ENCODE results near the gene RGL3. TPM values are rescaled to one million over a fixed set of nuclear protein-coding genes. Genes with fewer than 3 reads are reported as not detected.

The RGL3 gene
- total and polyA plus RNA-seq, 9 of the 15 experiments (the other 6 are each of a cell fraction or from before 2014, with no cell fraction given) = 0.12 to 0.61 (median 0.32) TPM; not detected in 4

DNA sequence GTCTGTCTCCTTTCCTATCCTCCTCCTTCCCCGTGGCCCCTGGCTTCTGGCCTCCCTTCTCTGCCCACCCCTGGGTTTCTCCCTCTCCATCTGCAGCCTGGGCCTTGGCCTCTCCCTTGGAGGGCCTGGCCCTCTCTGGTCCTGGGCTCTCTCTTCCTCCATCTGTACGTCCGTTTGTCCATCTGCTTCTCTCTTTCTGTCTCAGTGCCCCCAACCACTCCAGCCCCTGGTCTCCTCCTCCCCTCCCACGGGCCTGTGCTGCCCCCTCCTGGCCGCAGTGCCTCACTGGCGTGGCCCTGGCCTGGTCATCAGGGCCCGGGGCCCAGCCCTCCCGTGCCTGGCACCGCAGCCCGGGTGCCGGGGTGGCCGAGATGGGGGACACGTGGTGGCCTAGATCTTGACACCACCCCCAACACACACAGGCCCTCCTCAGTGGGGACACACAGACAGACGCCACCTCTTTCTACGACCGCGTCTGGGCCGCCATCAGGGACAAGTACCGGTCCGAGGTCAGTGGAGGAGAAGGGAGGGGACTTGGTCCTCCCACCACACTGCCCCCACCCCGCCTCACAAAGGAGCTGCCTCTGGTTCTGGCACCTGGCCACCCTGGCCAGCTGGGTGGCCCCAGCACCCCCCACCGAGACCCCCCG, 27.7 kb upstream of the RGL3 start (continued):
- TF ChIP-seq NFIC (IDR thresholded peaks at IDR 0.05) = 0 out of 2 replicates have a peak, but pooled peaks have one; percentile 30
- peak; percentile 7; the same call in 1 of the 2 replicates for TF ChIP-seq BHLHE40 (IDR thresholded peaks at IDR 0.05; ENCODE audit: low read length)
- no peak for TF ChIP-seq ELF2 (CRISPR knock-in tag; IDR thresholded peaks at IDR 0.05)
- TF ChIP-seq, protein P1, sequence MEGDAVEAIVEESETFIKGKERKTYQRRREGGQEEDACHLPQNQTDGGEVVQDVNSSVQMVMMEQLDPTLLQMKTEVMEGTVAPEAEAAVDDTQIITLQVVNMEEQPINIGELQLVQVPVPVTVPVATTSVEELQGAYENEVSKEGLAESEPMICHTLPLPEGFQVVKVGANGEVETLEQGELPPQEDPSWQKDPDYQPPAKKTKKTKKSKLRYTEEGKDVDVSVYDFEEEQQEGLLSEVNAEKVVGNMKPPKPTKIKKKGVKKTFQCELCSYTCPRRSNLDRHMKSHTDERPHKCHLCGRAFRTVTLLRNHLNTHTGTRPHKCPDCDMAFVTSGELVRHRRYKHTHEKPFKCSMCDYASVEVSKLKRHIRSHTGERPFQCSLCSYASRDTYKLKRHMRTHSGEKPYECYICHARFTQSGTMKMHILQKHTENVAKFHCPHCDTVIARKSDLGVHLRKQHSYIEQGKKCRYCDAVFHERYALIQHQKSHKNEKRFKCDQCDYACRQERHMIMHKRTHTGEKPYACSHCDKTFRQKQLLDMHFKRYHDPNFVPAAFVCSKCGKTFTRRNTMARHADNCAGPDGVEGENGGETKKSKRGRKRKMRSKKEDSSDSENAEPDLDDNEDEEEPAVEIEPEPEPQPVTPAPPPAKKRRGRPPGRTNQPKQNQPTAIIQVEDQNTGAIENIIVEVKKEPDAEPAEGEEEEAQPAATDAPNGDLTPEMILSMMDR (IDR thresholded peaks at IDR 0.05 in 2 of 3, conservative IDR thresholded peaks at IDR 0.05 in 1 of 3; ENCODE audit: insufficient read depth in 2 of 3, low read depth in 1 of 3, low read length in 3 of 3) = peak; percentile 81 to 86 (median 86)
- TF ChIP-seq RBM17 (IDR thresholded peaks at IDR 0.05; ENCODE audit: borderline replicate concordance, low read depth, low read length) = no peak
- TF ChIP-seq, protein P2, sequence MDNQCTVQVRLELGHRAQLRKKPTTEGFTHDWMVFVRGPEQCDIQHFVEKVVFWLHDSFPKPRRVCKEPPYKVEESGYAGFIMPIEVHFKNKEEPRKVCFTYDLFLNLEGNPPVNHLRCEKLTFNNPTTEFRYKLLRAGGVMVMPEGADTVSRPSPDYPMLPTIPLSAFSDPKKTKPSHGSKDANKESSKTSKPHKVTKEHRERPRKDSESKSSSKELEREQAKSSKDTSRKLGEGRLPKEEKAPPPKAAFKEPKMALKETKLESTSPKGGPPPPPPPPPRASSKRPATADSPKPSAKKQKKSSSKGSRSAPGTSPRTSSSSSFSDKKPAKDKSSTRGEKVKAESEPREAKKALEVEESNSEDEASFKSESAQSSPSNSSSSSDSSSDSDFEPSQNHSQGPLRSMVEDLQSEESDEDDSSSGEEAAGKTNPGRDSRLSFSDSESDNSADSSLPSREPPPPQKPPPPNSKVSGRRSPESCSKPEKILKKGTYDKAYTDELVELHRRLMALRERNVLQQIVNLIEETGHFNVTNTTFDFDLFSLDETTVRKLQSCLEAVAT (IDR thresholded peaks at IDR 0.05) = peak in 1 of 2 experiments; percentile 30; a peak in 1 of 4 replicates
- TF ChIP-seq, protein P3, sequence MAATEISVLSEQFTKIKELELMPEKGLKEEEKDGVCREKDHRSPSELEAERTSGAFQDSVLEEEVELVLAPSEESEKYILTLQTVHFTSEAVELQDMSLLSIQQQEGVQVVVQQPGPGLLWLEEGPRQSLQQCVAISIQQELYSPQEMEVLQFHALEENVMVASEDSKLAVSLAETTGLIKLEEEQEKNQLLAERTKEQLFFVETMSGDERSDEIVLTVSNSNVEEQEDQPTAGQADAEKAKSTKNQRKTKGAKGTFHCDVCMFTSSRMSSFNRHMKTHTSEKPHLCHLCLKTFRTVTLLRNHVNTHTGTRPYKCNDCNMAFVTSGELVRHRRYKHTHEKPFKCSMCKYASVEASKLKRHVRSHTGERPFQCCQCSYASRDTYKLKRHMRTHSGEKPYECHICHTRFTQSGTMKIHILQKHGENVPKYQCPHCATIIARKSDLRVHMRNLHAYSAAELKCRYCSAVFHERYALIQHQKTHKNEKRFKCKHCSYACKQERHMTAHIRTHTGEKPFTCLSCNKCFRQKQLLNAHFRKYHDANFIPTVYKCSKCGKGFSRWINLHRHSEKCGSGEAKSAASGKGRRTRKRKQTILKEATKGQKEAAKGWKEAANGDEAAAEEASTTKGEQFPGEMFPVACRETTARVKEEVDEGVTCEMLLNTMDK (IDR thresholded peaks at IDR 0.05; ENCODE audit: borderline replicate concordance, insufficient read depth, low read depth, low read length, poor library complexity, severe bottlenecking) = peak; percentile 77
- TF ChIP-seq, protein P4, sequence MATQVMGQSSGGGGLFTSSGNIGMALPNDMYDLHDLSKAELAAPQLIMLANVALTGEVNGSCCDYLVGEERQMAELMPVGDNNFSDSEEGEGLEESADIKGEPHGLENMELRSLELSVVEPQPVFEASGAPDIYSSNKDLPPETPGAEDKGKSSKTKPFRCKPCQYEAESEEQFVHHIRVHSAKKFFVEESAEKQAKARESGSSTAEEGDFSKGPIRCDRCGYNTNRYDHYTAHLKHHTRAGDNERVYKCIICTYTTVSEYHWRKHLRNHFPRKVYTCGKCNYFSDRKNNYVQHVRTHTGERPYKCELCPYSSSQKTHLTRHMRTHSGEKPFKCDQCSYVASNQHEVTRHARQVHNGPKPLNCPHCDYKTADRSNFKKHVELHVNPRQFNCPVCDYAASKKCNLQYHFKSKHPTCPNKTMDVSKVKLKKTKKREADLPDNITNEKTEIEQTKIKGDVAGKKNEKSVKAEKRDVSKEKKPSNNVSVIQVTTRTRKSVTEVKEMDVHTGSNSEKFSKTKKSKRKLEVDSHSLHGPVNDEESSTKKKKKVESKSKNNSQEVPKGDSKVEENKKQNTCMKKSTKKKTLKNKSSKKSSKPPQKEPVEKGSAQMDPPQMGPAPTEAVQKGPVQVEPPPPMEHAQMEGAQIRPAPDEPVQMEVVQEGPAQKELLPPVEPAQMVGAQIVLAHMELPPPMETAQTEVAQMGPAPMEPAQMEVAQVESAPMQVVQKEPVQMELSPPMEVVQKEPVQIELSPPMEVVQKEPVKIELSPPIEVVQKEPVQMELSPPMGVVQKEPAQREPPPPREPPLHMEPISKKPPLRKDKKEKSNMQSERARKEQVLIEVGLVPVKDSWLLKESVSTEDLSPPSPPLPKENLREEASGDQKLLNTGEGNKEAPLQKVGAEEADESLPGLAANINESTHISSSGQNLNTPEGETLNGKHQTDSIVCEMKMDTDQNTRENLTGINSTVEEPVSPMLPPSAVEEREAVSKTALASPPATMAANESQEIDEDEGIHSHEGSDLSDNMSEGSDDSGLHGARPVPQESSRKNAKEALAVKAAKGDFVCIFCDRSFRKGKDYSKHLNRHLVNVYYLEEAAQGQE (IDR thresholded peaks at IDR 0.05; ENCODE audit: borderline replicate concordance) = peak; percentile 88
- TF ChIP-seq, protein P4 (CRISPR knock-in tag; IDR thresholded peaks at IDR 0.05; ENCODE audit: low read depth) = no peak
- no peak for TF ChIP-seq TAF1 (IDR thresholded peaks at IDR 0.05; ENCODE audit: control insufficient read depth, extremely low read depth, insufficient read depth, low read length, severe bottlenecking)
- 0 out of 2 replicates have a peak, but pooled peaks have one; percentile 17 for TF ChIP-seq SMAD4 (CRISPR knock-in tag; conservative IDR thresholded peaks at IDR 0.05)
